HG03571 (cell line): Measurements from ENCODE around the gene MOB2.
"Not testable (repeated sequence)": the region's sequence is repeated elsewhere in the genome, so short reads cannot be mapped to it uniquely, and the experiment has no call there.

Experiments
- ATAC-seq: cut with Tn5 transposase; IDR thresholded peaks from one replicate; pipeline ENCODE4 v1.9.1; 2021; ENCODE audit not compliant: unreplicated experiment

The MOB2 gene

DNA sequence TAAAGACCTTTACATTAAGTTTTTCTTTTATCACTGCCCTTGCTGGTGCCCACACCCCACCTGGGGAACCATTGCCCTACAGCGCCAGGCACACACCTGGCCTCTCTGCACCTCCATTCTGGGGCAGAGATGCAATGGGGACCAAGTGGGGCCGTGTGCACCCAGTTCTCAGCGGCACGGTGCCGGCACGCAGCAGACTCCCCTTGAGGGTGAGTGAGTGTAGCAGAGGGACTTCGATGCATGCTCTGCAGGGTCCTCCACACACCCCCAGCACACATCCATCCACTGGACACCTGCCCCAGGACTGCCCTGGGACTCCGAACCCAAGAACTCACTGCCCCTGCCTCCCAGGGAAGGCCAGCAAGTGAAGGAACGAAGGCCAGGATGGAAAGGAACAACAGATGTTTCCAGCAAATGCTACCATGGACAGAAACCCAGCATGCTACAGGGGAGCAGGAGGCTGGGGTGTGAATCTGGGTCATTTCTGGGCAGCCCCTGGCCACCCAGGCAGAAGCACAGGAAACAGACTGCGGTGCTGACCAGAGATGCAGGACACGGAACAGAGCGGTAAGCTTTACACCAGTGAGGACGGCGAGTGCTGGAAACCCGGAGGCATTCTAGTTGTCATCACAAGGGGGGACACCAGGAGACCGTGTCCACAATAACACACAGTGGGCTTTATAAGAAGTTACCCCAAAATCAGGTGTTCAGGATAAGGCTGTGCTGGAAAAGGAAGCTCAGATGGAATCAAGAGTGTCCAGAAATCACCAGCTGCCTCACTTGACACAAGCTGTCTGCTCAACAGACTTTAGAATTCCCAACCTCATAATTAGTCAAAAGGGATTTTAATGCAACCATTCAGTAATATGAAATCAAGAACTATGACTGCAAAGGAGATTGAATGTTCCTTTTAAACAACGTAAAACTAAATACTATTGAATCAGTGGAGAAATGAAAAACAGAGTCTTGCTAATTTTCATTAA is 32.7 kb upstream of the MOB2 start:
- no peak for ATAC-seq

DNA sequence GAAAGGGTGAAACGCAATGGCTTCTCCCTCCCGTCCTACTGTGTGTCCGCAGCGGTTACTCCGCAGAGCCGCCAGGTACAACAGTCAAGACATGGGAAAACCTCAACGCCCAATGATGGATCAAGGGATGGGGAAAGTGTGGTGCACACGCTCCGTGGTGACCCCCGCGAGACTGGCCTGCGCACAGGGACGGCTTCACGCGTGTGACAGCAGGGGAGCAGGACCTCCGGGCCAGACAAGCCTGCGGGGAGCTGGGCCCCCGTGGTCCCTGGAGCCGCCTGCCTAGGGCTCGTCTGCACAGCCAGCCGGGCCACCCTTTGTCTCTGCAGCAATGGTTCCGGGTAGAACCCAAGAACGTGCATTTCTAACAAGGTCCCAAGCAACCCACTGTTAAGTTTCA is 31.7 kb upstream of the MOB2 start:
- no peak for ATAC-seq

DNA sequence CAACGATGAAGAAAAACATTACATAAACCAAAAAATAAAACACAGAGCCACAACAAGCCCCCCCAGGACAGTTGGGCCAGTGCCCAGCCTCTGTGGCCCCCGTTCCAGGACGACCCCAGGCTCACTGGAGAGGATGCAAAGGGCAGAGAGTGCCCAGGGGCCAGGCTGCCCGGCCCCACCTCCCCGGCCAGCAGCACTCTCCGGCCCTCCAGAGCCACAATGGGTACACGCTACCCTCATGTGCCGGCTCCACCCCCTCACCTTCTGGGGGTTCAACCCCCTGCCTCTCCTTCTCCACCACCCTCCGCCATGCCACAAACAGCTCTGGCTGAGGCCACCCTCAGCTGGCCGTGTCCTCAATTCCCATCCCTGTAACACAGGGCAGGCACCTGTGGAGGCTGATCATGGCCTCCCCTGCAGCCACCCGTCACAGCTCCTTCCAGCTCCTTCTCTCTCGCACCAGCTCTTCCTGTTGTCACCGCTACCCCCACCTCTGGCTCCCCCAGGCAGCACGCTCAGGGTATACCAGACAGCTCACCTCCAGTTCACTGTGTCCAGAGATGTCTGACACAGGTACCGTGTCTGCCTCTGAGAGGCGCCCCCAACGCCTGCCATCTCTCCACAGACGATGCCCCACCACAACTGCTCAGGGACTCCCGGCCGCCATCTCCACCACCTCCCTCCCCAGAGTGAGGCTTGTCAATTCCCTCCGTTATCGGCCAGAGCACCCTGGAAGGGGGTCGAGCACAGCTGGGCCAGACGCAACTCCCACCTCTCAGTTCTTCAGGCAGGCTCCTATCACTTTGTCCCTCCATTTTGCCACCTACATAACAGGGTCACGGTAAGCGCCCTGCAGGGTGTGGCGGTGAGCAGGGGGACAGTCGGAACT is 30.8 kb upstream of the MOB2 start:
- ATAC-seq = no peak

DNA sequence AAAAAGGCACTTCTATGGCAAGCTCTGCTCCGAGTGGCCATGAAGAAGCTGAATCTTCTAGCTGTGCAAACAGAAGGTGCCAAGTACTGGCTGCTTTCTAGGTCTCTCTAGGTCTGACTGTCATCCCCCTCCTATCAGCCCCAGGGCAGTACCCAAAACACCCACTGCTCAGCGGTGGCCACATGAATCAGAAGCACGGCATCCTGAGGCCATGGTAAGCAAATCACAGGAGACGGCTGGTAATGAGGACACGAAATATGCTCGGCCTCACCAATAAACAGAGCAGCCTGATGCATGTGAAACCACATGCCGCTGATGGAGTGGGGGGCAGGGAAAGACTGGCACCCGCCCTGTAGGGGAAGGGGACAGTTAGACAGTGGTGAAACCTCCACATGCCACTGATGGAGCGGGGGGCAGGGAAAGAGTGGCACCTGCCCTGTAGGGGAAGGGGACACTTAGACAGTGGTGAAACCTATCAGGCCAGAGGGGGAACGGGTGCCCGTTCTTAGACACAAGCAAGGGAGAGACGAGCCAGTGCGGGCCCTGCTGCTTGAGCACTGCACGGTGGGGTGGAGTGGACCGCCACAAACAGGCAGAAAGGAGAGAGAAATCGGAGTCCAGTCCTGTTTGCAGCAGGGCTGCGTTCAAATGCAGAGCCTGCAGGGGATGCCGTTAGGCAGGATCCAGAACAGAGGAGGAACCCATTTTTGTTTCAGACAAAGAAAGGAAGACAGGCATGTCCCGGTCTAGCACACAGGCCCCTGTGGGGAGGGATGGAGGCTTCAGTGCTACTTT is 29.9 kb upstream of the MOB2 start:
- no peak for ATAC-seq

DNA sequence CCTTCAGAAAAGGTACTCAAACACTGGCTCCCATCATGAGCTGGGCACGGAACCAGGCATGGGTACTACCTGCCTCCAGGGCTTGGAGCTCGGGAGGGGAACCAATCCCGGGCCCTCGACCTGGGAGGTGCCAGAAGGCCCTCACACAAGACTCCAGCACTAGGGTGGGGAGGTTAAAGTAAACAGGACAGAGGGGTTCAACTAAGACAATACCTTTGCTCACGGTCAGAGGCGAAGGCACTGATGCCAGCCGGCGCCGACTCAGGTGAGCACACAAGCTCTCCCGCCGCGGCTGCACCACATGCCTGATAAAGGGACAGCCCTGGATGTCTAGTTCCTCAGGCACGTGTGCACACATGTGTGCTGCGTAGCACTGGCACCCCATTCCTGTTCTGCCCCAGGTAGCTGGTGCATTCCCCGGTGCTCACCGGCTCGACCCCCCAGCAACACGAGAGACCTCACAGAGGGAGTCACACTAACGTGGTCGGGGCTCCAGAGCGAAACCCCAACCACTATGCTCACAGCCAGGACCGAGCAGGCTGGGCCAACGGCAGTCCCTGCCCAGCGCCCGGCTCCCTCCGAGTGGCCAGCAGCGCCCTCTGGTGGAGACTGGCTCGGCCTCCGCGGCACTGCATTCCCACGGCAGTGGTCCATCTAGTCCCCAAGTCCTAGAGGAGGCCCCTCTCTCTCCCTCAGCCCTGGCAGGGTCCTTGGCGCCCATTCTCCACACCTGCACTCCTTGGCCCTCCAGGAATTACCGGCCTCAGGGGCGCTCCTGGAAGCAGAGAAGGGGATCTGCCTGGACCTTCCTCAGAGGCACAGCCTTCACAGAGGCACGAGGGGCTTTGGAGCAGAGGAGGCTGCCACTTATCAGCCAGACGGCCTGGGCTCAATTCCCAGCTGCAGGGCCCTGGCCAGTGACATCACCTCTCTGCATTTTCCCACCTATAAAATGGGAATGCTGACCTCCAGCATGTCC is 28.8 kb upstream of the MOB2 start:
- no peak for ATAC-seq

DNA sequence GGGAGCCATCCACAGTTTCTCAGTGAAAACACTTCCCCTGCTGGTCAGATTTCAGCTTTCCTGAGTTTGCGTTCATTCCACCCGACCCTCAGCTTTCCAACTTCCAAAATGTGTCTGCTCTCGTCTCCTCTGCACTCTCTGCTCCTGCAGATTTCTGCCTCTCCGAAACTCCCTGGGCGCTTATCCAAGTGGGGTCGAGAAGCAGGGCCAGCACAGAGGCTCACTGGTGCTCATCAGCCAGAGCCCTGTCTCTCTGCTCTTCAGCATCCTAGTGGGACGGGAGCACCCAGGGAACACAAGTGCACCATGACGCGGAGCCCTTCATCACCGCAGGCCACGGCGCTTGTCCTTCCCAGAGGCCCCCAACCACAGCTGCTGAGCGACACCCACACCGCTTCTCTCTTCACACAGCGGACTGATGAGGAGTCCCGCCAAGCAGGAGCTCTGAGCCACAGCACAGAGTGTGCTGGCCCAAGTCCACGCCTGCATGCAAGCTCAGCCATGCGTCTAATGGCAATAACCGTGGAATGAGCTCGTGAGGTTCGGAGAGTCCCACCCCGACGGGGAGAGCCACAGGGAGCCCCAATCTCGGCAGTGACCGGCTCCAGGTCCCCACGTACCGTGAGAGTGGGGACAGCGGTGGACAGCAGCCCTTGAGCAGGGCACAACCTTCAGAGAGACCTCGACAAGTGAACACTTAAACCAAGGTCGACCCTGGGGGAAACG is 27.9 kb upstream of the MOB2 start:
- ATAC-seq = no peak

DNA sequence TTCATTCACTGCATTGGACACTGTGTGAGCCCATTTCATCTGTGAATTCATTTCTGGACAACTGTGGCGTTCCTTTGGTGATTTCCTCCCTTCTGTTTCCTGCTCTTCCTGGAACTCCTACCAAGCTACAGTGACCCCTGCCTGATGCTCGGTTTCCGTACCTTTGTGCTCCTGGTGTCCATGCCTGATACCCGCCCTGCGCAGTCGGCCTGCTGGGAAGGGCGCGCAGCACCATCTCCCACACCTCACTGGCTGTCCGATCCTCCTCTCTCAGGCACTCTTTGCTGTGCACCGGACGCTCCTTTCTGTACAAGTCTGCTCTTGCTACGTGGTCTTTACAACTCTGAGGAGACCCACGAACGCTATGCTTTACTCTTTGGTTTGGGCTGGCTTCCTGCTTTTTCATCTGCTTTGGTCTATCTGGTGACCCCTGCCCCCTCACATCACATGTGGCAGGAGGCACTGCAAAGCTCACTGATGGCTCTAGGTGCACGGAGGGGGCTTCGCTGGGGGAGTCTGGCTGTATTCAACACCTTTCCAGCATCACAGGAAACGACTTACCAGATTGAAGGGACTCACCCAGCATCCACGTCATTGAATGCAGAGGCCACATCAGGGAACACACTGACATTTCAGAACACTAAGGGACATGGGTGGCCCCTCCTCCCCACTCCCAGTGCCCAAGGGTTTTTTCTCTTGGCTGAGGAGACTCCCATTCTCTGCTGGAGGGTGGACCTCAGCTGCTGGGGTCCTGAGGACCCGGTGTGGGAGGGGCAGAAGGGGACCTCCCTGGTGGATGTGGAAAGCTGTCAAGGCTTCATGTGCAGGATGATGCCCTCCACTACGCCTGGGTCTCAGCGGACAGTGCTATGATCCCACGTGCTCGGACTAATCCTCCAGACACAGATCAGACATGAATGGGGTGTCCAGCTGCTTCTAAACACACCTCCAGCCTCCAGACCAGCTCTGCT is 27.0 kb upstream of the MOB2 start:
- no peak for ATAC-seq

DNA sequence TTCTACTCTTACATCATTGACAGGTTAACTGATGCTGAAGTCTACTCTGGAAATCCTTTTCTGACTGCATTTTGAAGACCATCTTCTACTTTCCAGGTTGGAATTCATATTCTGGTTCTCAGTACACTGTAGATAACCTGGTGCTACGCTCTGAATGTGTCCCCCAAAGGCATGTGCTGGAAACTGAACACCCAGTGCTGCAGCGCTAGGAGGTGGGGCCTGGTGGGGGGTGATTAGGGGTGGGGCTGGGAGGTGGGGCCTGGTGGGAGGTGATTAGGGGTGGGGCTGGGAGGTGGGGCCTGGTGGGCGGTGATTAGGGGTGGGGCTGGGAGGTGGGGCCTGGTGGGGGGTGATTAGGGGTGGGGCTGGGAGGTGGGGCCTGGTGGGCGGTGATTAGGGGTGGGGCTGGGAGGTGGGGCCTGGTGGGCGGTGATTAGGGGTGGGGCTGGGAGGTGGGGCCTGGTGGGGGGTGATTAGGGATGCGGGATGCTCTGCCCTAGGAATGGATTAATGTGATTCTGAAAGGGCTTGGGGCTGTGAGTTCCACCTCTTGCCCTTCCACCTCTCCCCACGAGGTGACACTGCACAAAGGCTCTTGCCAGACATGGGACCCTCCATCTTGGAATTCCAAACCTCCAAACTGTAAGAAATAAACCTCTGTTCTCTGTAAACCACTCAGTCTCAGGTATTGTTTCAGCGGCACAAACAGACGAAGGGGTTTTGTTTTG is 26.1 kb upstream of the MOB2 start:
- not testable (repeated sequence) for ATAC-seq

DNA sequence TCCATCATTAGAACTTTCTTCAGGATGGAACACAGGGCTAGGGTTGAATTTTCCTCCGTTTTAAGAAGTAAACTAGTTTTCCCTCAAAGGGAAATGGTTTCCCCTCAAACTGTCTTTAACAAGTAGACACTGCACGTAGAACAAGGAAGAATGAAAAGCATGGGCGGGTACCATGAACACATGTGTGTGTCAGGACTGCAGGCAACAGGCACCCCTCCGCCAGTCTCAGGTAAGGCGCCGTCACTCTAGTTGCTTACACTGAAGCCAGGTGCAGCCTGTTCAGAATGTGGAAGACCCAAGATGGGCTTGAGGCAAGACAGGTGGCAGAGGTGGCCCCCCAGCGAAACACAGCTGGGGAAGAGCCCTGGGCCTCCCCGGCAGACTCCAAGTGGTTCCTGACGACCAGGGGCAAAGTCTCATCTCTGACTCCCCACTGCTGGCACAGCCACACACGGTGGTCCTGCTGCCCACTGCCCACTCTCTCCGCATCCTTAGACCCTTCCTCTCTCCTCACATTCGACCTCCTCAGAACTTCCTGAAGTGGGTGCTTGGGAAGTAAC is 25.4 kb upstream of the MOB2 start:
- no peak for ATAC-seq

DNA sequence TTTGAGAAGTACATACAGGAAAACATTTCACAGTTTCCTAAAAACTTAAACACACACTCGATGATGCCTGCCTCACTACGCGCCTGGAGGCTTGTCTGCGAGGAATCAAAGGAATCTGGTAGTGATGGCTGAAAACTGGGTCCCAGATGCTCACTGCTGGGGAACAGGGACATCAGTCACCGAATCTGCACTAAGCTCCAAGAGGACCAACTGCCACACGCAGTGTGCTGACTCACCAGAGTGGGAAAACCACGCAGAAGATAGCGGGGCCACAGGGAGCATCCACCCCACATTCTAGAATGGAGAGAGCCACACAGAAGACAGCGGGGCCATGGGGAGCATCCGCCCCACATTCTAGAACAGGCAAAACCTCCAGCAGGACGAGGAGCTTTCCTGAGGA is 24.3 kb upstream of the MOB2 start:
- ATAC-seq = no peak

DNA sequence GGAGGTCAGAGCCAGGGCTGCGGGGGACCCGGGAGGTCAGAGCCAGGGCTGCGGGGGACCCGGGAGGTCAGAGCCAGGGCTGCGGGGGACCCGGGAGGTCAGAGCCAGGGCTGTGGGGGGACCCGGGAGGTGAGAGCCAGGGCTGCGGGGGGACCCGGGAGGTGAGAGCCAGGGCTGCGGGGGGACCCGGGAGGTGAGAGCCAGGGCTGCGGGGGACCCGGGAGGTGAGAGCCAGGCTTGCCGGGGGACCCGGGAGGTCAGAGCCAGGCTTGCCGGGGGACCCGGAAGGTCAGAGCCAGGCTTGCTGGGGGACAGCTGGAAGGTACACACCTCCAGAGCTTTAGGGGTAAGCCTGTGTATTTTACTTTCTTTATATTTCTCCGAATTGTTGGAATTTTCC is 23.8 kb upstream of the MOB2 start:
- ATAC-seq = not testable (repeated sequence)

DNA sequence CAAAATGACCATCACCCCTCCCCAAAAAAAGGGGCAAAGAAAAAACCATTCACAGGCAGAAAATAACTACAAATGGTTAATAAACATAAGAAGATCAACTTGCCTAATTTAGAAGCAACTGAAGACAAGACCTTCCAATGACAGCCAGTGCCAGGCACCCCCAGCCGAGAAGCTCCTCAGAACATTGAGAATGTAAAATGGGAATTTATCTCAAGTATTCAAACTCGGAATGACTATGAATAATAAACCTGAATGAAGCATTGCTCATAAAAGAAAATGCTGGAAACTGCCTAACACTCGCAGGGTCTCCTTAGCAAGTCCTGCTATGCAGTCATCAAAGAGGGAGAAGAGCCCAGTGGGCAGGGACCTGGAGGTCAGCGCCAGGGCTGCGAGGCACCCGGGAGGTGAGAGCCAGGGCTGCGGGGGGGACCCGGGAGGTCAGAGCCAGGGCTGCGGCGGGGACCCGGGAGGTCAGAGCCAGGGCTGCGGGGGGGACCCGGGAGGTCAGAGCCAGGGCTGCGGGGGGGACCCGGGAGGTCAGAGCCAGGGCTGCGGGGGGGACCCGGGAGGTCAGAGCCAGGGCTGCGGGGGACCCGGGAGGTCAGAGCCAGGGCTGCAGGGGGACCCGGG is 23.2 kb upstream of the MOB2 start:
- ATAC-seq = no peak

DNA sequence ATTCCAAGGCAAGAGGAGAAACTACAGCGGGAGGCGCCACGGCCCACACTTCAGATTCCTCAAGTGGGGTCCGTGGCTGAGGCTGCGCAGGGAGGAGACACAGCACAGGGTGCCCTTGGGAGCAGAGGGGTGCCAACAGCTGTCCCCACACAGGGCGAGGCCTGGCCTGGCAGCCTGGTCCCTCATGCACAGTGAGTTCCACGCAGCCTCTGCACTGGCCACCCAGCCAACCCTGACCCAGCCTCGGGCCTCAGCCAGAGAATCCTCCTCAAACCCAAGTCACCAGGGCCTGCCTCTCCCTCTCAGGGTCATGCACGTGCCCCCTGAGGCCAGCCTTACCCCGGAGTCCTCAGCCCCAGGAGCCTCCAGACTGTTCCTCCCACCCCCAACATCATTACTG is 22.4 kb upstream of the MOB2 start:
- no peak for ATAC-seq

DNA sequence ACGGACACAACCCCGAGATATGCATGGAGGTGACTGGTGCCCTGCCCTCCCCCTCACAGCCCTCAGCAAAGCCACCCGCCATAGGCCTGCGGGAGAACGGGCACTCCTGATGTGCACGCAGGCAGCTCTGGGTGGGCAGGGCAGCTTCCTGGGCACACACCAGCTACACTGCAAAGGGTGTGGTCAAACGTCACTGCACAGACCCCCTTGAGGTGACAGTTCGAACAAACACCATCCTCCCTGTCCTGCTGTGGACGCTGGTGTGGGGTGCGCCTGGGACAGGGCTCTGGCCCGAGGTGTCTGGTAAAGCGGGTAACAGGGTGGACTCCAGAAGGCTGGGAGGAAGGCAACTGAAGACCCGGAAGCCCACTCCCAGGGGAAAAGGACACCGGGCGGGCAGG is 21.9 kb upstream of the MOB2 start:
- ATAC-seq = no peak

DNA sequence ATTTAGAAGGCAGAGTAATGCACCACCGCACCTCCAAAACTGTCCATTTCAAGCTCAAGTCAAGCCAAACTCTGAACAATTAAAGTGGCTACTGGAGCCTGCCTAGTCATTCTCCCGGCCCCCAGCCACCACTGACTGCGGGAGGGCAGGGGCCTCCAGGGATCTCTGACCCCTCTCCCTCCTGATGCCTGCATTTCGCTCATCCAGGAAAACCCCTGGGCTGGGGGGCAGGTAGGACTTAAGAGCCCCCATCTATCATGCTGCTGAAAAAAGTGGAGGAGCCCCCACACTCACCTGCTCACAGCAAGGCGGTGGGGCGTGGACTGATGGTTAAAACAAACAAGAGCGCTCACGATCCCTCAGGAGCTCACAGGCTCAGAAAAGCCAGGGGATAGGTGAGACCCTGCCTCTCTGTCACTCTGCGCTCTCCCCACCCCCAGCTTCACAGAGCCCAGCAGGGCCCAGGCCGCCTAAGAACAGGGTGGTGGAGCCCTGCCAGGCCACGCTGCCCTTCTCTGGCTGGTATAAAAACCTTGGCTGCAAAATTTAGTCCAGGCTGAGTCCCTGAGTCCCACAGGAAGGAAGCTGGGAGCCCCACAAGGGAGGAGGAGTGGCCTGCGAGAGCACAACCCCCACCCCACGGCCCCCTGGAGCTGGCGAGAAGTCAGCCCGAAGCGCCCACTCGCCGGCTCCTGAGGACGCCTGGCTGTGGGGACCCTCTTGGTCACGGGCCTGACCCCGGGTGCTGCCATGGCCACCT is 21.0 kb upstream of the MOB2 start:
- no peak for ATAC-seq

DNA sequence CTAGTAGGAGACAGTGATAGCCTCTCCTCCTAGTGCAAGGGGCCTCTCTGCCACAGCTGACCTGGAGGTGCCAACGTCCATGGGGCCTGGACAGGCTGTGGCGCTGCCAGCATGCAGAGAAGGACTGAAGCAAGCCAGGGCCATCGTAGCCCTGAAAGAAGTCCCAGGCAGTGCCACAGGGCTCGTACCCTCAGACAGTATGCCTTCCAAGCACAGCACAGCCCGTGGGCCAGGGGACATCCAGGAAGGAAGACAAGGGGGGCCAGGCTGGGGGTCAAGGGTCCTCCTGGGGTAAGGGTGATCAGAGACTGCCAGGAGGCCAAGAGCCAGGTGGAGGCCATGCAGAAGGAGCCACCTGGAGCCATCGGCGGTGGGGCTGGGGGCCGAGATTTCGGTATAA is 20.4 kb upstream of the MOB2 start:
- ATAC-seq = no peak
